Retinal pigment epithelial cell (primary cell): ENCODE data around the gene LMBR1.
"Not testable (repeated sequence)": the region's sequence is repeated elsewhere in the genome, so short reads cannot be mapped to it uniquely, and the experiment has no call there.

Experiments
- DNase-seq: peaks from one replicate; pipeline ENCODE4 v3.0.0-alpha.2; 2010; ENCODE audit warnings: low read depth
- H3K4me3 ChIP-seq: 2 replicates; pipeline ENCODE4 v1.5.1; 2011; ENCODE audit warnings: mild to moderate bottlenecking, low read length, control low read depth, moderate library complexity
- TF ChIP-seq, protein P1 (sequence below): conservative IDR thresholded peaks from 2 replicates; pipeline ENCODE4 v1.5.1; 2011; ENCODE audit warnings: low read depth, low read length, control low read depth, inconsistent platforms

The LMBR1 gene

DNA sequence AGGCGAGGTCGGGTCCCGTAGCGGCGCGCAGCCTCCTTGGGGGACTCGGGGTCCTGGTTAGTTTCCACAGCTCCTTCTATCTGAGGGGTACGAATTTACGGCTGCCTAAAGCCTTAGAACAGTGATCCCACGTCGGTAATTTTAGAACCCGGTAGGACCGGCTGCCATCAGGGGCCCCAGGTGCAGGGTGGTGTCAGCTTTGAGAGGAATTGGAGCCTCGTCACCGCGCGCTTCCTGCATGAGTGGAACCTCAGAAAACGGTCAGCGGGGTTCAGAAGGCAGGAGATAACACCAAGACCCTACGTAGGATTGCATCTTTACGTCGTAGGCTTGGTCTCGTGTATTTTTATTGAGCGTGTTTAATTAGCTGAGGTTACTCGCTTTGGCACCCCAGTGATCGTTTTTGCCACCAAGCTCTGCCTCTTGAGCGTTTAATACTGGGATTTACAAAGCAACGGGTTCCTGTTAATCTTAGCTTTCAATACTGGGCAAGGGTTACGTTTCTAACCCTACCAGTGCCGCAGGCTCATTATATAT lies 252.0 kb downstream of the LMBR1 start:
- H3K4me3 ChIP-seq = peak overlapping the region; percentile 82
- TF ChIP-seq, protein P1, sequence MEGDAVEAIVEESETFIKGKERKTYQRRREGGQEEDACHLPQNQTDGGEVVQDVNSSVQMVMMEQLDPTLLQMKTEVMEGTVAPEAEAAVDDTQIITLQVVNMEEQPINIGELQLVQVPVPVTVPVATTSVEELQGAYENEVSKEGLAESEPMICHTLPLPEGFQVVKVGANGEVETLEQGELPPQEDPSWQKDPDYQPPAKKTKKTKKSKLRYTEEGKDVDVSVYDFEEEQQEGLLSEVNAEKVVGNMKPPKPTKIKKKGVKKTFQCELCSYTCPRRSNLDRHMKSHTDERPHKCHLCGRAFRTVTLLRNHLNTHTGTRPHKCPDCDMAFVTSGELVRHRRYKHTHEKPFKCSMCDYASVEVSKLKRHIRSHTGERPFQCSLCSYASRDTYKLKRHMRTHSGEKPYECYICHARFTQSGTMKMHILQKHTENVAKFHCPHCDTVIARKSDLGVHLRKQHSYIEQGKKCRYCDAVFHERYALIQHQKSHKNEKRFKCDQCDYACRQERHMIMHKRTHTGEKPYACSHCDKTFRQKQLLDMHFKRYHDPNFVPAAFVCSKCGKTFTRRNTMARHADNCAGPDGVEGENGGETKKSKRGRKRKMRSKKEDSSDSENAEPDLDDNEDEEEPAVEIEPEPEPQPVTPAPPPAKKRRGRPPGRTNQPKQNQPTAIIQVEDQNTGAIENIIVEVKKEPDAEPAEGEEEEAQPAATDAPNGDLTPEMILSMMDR = no peak
- DNase-seq = no peak

DNA sequence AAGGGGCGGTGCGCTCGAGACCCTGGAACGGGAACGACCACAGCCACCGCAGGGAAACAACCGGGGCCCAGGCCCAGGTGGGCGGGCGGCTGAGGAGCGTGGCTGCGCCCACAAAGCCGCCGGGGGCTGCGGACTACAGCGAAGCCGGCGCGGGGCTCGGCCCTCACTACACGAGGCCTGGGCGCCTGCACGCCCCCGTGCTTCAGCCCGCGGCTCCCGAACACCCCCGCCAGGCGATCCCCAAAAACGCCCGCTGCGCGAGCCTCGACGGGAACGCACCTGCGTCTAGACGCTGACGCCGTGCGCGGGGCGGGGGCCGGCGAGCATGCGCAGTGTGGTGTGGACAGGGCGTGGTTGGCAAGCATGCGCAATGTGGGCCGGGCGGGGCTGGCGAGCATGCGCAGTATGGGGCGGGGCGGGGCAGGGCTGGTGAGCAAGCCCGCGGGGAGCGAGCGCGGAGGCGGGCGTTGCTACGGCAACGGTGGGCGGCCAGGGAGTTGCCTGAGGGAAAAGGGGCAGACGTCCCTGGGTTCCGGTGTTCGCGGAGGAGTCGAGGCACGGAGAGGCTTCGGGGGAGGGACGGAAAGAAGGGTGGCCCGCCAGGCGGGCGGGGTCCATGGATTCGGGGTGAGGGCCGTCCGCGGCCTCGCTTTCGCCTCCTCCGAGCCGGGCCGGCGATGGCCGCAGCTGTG lies 252.6 kb downstream of the LMBR1 start, which contains the start of gene RNF32:
RNF32 (plus strand) TSS at position 518 of the 692 bp plus-strand sequence. CDS start 3,104 bp downstream, outside the sequence.
- DNase-seq = peak; percentile 60
- TF ChIP-seq, protein P1 = no peak
- H3K4me3 ChIP-seq = peak within 1 kb of the TSS; percentile 82

DNA sequence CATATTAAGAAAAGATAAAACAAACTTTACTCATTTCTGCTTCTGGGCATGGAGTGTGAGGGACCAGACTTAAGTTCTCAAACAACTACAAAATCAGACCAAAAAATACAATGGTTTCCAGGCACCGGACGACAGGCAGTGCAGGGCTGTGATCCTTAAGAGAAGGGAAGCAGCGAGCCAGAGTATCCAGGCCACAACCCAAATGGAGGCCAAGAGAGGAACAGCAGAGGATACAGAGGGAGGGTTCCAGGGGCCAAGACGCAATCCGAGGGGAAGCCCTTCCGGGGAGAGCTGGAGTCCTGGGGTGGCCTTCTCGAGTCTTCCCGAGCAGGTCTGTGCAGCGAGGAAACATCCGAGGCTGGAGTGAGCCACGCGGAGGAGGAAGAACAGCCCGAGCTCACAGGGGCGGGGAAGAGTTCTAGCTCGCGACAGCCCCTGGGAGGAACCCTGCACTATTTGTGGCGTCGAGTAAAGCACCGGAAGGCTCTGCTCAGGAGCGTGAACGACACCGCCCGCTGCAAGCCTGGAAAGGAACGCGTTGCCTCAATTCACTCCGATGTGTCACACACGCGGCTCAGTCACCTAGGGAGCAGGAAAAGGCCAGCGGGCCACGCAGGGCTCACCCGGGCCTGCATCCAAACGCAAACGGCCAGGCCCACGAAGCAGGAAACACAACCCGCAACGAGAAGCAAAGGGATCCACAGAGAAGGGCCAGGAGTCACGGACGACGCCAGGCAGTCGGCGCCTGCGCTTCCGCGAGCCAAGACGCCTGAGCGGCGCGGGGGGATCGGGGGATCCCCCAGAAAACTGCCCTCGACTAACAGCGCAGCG lies 253.3 kb downstream of the LMBR1 start:
- TF ChIP-seq, protein P1 = no peak
- DNase-seq = no peak
- peak overlapping the region; percentile 82 for H3K4me3 ChIP-seq

DNA sequence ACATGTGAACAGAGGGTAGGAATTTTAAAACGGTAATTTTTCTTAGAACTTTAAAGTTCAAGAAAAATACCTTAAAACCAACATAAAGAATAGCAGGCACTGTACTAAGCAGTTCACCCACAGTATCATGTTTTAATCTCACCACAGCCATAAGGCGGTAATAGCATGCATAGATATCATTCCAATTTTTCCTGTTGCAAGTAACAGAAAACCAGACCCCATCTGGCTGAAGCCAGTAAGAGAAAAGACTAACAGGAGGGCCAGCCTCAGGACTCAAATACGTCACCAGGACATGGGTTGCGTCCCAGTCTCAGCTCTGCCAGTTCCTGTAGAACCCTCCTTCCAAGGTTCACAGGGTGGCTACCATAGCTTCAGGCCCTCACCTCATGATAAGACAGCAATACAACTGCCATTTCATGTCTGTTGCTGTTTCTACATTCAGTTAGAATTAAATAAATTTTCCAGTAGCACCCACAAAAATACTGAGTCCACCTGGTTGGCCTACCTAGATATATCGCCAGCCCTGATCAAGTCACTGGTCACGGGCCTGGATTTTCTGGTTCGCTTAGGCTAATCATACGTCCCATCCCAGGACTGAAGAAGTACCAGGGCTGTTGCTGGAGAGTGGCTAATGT lies 254.4 kb downstream of the LMBR1 start:
- no peak overlapping the region for H3K4me3 ChIP-seq
- TF ChIP-seq, protein P1 = no peak

DNA sequence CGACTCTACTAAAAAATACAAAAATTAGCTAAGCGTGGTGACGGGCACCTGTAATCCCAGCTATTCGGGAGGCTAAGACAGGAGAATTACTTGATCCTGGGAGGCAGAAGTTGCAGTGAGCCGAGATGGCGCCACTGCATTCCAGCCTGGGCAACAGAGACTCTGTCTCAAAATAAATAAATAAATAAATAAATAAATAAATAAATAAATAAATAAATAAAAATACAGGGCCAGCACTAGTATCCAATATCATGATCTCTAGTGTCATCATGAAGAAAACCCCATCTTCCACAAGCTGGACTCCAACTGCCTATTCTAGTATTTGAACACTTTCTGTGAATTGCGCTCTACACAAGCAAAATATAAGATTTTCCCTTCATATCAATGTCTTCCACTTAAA lies 255.9 kb downstream of the LMBR1 start:
- H3K4me3 ChIP-seq = not testable (repeated sequence)

More for the DNA sequence above, 254.4 kb downstream of the LMBR1 start:
- no peak for DNase-seq

DNA sequence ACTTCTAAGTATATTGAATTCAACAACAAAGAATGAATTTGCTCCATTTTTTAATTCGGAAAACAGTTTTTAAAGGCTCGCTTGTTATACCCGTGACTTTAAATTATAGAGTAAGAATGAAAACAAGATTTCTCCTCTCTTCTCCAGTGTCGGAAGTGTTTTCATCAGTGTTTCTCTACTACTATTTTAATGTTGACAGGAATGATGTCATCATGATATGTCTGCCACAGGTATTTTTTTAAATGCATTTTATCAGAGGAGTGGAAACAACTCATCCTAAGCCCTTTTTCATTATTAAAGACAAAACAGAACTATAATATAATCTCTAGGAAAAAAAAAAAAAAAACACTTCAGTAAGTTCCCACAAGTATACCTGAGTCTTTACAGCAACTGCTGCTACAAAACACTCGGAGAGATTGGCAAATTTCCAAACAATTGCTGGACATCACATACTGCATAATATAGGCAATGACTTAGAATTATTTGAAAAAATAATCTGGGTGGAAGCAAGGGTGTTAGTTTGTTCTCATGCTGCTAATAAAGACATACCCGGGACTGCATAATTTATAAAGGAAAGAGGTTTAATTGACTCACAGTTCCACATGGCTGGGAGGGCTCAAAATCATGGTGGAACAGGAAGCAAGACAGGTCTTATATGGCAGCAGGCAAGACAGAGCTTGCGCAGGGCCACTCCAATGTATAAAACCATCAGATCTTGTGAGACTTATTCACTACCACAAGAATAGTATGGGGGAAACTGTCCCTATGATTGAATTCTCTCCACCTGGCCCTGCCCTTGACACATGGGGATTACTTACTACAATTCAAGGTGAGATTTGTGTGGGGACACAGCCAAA lies 257.2 kb downstream of the LMBR1 start:
- H3K4me3 ChIP-seq = no peak overlapping the region
- TF ChIP-seq, protein P1 = no peak
- DNase-seq = no peak

More for the DNA sequence above, 255.9 kb downstream of the LMBR1 start:
- DNase-seq = not testable (repeated sequence)
